D341Med (cell line): ENCODE measurements around the gene TMEM50B.
"Not testable (repeated sequence)": the region's sequence is repeated elsewhere in the genome, so short reads cannot be mapped to it uniquely, and the experiment has no call there.

ENCODE experiments used
- DNase-seq: peaks from one replicate; pipeline ENCODE4 v3.0.0; 2012; ENCODE audit warnings: low spot score

TMEM50B gene

DNA sequence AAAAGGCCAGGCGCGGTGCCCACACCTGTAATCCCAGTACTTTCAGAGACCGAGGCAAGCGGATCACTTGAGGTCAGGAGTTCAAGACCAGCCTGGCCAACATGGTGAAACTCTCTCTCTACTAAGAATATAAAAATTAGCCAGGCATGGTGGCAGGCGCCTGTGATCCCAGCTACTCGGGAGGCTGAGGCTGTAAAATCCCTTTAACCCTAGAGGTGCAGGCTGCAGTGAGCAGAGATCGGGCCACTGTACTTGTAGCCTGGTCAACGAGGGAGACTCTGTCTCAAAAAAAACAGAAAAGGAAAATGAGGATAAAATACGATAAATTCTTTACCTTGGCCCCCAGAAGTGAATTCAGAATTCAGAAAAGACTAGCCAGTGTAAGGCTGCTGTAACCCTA lies 1.6 kb downstream of the TMEM50B start:
- no peak for DNase-seq

DNA sequence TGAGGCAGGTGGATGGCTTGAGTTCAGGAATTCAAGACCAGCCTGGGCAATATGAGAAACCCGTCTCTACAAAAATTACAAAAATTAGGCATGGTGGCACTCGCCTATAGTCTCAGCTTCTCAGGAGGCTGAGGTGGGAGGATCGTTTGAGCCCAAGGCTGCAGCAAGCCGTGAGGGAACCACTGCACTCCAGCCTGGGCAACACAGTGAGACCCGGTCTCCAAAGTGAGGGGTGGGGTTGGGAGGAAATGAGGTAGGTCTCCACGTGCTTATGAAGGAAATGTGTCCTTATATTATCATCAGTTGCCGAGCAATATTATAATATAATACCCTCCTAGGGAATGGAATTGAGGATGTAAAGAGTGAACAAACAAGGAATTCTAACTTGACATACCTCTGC lies 2.7 kb downstream of the TMEM50B start:
- no peak for DNase-seq

GRCh38 chr21:33473344-33473743 lies 6.4 kb downstream of the TMEM50B start:
- DNase-seq: no peak

DNA sequence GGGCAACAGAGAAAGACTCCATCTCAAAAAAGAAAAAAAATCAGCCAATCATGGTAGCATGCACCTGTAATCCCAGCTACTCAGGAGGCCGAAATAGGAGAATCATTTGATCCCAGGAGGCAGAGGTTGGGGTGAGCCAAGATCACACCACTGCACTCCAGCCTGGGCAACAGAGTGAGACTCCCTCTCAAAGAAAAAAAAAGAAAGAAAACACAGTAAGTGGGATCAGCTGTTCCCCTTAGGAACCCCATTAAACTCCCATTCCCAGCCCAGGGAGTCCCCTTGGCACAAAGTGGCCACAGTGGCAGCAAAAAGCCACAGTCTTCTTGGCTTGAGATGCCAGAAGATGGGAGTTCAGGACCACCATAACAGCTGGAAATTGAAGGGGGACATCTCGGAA lies 9.1 kb downstream of the TMEM50B start:
- no peak for DNase-seq

DNA sequence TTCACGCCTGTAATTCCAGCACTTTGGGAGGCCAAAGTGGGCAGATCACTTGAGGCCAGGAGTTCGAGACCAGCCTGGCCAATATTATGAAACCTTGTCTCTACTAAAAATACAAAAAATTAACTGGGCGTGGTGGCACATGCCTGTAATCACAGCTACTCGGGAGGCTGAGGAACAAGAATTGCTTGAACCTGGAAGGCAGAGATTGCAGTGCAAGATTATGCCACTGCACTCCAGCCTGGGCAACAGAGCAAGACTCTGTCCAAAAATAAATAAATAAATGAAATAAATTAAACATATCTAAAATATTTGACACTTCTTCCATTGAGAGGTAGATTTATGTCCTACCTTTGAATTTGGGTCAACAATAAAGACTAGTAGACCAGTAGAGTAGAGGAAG lies 10.6 kb downstream of the TMEM50B start:
- DNase-seq: not testable (repeated sequence)

- no peak for DNase-seq
These were observed 18.1 kb downstream of the TMEM50B start for GRCh38 chr21:33461538-33462250.

DNA sequence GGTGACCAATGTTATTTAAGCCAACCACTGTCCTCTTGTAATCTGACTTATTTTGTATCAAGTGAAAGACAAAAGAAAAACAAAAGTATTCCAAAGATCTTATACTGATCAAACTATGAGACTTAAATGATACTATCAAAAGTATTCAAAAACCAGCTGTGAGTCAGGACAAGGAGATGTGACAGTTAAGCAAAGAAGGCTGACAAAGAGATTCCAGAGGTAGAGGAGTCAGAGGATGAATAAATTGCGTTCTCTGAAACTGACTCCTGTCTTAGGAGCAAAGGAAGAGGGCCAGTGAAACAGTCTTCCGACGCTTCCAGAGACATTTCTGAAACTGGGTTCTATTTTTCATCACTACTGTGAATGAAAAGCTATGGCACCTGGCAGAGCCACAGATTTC lies 20.9 kb downstream of the TMEM50B start:
- no peak for DNase-seq

- DNase-seq: no peak
These were observed 23.9 kb downstream of the TMEM50B start for GRCh38 chr21:33455686-33456446.

GRCh38 chr21:33452362-33452761 lies 27.4 kb downstream of the TMEM50B start:
- no peak for DNase-seq

- DNase-seq: no peak
These were observed 28.1 kb downstream of the TMEM50B start for GRCh38 chr21:33451634-33452071.

GRCh38 chr21:33449616-33450015 lies 30.2 kb downstream of the TMEM50B start:
- no peak for DNase-seq

- not testable (repeated sequence) for DNase-seq
These were observed 33.2 kb downstream of the TMEM50B start for GRCh38 chr21:33446620-33447019.

GRCh38 chr21:33444499-33444898 lies 35.3 kb downstream of the TMEM50B start:
- DNase-seq: no peak

- DNase-seq: no peak
These were observed 36.6 kb downstream of the TMEM50B start for GRCh38 chr21:33443194-33443593.

GRCh38 chr21:33441489-33442477 lies 38.0 kb downstream of the TMEM50B start:
- peak; percentile 58 for DNase-seq

- no peak for DNase-seq
These were observed 42.6 kb downstream of the TMEM50B start for GRCh38 chr21:33437140-33437539.

- DNase-seq: no peak
These were observed 44.9 kb downstream of the TMEM50B start for GRCh38 chr21:33434770-33435360.

DNA sequence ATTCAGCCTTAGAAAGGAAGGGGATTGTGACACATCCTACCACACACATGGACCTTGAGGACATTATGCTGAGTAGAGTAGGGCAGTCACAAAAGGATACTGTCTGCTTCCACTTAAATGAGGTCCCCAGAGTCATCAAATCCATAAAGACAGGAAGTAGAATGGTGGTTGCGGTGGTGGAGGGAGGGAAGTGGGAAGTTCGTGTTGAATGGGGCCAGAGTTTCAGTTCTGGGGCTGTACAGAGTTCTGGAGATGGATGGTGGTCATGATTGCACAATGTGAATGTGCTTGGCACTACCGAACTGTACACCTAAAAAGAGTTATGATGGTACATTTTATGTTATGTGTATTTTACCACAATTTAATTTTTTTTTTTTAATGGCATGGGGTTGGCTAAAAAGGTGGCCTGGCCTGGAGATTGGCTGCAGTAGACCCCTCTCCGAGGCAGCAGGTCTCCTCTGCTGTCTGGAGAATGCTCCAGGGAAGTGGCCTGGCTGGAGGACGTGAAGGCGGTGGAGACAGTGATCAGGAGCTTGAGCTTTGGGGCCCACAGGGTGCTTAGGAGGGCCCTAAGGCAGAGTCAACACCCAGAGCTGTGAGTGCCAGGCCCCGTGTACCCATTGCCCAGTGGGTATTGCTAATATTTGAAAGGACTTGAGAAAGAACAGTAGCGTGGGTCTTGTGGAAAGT lies 46.2 kb downstream of the TMEM50B start:
- DNase-seq: no peak

- DNase-seq: no peak
These were observed 46.8 kb downstream of the TMEM50B start for GRCh38 chr21:33433001-33433400.

DNA sequence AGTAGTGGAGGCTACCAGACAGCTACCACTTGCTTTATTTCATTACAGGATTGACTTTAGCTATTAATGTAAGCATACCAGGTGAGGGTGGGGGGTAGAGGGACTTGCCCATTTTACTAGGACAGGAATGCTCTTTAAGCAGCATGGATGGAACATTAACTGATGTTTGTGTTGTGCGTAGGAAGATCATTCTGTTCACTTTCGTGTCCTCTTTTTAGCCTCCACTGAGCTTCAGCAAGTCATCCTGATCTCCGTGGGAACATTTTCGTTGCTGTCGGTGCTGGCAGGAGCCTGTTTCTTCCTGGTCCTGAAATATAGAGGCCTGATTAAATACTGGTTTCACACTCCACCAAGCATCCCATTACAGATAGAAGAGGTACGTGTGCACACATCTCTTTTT lies 47.3 kb downstream of the TMEM50B start:
- no peak for DNase-seq

DNA sequence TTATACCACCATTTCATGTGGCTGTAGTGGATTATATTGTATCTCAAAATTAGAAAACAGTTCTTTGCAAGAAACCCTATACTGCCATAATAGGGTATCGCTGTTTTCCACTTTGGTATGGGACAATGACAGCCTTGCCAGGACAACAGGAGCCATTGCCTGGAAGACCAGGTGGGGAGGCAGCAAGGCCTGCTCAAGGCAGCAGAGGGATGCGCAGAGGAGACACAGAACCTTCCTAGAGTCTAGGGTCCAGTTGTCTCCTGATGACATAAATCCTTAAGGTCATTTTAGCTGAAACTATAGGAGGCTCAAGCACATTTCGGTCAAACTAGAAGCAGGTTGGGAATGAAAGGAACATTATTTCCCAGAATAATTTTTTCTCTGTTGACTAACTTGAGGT lies 48.9 kb downstream of the TMEM50B start:
- no peak for DNase-seq
